ENCODE results near the gene PITPNM3.

PITPNM3 gene

DNA sequence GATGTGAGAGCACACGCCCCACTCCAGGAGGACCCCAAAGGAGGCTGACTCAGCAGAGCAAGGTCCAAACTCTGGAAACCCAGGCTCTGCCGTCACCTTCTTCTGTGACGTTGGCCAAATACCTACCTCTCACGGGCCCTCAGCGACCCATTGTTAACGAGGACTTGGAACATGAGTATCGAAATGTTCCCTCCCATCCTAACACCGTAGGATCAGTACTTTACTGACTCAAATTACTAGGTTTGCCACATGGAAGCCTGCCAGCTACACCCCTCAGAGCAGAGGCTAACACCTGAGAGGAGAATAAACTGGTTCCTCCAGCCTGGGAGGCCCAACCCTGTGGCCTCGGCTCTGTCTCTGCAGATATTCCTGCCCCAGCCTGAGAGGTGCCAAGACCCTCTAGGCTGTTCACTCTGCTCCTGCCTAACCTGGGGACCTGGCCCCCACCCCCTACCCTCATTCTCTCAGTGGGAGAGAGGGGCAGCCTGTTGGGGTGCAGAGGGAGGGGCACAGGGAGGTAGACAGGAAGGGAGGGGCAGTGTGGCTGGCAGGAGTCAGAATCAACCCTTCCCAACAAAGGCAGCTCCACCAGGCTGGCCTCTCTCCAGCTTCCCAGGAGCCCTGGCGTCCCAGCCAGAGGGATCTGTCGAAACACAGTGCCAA is 4.4 kb downstream of the PITPNM3 start:
- no peak for DNase-seq (ENCODE audit: low read depth in 2 of 2)

GRCh38 chr17:6551356-6551755 is 5.0 kb downstream of the PITPNM3 start:
- no peak for DNase-seq (ENCODE audit: low read depth in 2 of 2)

GRCh38 chr17:6549384-6550036 is 6.8 kb downstream of the PITPNM3 start:
- DNase-seq (ENCODE audit: low read depth in 2 of 2), result no peak

- DNase-seq (ENCODE audit: low read depth in 2 of 2), result no peak
These were observed 7.6 kb downstream of the PITPNM3 start for GRCh38 chr17:6548578-6549330.

- DNase-seq (ENCODE audit: low read depth in 2 of 2), result no peak
These were observed 8.3 kb downstream of the PITPNM3 start for GRCh38 chr17:6548034-6548433.

DNA sequence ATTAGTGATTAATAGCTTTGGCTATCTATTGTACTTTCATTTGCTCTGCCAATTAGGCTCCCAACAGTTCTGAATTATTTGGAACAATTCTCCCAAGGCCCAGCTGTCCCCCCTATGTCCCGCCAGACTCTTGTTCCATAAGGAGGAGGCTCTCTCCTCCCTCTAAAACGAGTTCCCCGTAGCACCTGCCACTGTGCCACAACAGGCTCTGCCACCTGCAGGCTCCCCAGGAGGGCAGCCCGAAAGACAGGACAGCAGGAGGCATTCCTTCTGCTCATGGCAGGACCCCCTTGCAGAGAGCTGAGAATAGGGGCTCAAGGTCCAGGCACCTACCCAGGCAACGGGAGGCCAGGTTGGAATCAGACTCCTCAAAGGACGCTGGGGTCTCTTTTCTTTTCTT is 9.0 kb downstream of the PITPNM3 start:
- no peak for DNase-seq (ENCODE audit: low read depth in 2 of 2)

GRCh38 chr17:6546069-6546718 is 10.2 kb downstream of the PITPNM3 start:
- no peak for DNase-seq (ENCODE audit: low read depth in 2 of 2)

DNA sequence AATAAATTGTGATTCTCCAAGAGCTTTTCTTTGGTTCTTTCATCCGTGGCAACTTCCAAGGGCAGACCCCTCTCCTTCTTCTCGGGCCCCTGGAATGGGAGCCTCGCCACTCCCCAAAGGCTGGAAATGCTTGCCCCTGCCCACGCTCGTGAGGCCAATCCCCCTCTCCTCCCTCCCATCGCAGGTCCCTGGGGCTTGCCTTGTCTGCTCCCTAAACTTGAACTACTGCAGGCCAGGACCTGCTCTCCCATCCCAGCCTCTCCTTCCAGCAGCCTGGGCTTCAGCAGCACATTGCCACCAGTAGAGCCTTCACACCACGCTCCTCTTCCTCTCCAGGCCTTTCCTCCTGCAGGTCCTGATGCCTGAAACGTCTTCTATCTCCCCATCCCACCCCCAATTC is 11.1 kb downstream of the PITPNM3 start:
- no peak for DNase-seq (ENCODE audit: low read depth in 2 of 2)

- DNase-seq (ENCODE audit: low read depth in 2 of 2), result no peak
These were observed 12.4 kb downstream of the PITPNM3 start for GRCh38 chr17:6544011-6544370.

- no peak for DNase-seq (ENCODE audit: low read depth in 2 of 2)
These were observed 13.0 kb downstream of the PITPNM3 start for GRCh38 chr17:6543079-6544010.

DNA sequence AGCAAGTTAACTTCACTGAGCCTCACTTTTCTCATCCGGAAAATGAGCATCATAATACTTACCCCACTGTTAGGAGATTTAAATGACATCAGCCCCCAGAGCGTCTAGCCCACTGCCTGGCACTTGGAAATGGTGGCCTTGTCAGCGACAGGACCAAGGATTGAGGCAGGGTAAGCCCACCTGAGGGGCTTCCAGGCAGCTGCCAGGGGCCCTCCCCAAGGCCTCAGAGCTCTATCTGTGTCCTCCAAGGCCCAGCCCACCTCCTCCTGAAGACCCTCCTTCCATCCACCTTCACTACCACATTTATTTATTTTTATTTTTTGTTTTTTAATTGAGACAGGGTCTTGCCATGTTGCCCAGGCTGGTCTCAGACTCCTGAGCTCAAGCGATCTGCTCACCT is 13.8 kb downstream of the PITPNM3 start:
- no peak for DNase-seq (ENCODE audit: low read depth in 2 of 2)

DNA sequence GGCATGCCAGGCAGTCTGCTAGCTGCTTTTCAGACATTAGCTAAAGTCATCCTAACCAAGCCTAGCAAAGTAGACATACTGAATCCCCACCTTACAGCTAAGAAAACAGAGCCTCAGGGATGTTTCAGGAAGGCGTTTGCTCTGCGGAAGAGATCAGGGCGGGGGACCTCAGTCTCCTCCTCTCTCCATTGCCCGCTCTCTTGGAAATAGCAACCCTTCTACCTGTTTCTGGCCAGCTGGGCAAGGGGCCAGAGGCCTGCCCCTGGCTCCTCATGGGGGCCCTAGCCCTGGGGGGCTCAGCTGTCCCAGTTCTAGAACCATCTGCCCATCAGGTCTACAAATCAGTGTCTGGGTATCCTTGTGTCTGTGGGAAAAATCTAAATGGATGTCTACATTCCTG is 14.5 kb downstream of the PITPNM3 start:
- no peak for DNase-seq (ENCODE audit: low read depth in 2 of 2)

DNA sequence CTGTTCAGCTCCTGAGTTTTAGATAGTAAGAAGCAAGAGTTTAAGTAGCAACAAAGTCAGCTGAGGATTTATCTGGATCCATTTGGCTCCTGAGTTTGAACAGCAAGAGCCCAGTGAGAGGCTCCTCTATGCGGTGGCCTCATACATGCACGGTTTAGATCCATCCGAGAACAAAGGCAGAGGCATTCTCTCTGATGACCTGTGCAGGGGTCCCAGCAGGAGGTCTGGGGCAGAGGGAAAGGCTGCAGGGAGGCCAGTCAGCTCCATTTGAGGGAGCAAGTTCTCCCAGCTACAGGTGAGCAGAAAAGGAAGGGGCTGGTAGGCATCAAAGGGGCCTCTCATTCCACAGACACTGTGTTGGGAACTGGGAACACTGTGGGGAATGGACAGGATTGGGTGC is 16.5 kb downstream of the PITPNM3 start:
- DNase-seq (ENCODE audit: low read depth in 2 of 2), result no peak

- no peak for DNase-seq (ENCODE audit: low read depth in 2 of 2)
These were observed 19.7 kb downstream of the PITPNM3 start for GRCh38 chr17:6536566-6537065.

DNA sequence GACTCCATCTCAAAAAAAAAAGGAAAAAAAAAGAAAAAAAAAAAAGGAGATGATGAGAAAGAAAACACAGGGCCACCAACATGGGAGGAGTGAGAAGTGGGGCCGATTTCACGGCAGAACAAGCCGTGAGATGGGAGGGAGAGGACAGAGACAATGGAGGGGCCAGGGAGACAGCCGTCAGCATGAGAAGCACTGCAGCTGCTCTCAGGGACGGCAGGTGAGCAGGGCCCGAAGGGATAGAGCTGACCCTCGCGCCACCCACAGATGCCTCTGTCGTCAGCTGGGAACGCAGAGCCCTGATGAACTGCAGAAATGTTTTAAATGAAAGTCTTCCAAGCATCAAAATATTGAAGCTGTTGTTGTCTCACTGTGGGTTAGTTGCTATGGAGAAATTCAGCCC is 20.3 kb downstream of the PITPNM3 start:
- no peak for DNase-seq (ENCODE audit: low read depth in 2 of 2)

DNA sequence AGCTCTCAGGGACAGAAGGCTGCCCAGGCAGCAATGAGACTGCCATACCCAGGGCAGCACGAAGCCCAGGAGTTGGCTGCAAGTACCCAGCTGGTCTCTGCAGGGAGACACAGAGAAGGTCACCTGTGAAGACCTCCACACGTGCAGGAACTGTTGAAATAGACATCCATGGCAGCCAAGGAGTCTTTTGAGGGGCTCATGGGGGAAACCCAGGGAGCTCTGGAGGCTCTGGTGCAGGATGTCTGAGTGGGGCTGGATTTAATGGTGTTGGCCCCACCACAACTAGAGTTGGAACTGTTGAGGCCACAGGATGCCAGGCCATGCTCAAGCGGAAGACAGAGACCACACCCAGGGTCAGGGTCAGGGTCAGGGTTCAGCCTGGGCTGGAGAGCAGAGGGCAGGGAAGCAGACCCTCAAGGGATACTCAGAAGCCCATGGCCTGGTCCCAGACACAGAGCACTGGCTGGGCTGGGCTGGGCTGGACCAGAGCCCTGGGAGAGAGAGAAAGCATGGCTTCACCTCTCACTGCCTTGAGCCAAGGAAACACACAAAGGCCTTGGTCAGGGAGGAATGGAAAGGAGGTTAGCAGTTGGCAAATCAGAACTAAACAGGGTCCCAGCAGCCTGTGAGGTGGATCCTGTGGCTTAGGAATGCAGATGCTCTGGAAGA is 21.4 kb downstream of the PITPNM3 start:
- no peak for DNase-seq (ENCODE audit: low read depth in 2 of 2)

DNA sequence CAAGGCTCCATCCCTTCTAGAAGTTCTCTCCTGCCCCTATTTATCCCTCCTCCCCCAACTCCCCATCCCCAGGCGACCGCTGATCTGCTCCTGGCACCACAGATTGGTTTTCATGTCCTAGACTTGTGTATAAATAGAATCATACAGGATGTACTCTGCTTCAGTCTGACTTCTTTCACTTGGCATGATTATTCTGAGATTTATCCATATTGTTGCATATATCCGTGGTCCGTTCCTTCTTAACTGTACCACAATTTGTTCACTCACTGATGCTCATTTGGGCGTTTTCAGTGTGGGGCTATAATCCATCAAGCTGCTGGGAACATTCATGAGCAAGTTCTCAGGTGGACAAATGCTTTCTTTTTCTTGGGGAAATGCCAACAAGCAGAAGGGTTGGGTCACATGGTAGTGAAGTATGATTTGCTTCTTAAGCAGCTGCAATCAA is 23.9 kb downstream of the PITPNM3 start:
- no peak for DNase-seq (ENCODE audit: low read depth in 2 of 2)

DNA sequence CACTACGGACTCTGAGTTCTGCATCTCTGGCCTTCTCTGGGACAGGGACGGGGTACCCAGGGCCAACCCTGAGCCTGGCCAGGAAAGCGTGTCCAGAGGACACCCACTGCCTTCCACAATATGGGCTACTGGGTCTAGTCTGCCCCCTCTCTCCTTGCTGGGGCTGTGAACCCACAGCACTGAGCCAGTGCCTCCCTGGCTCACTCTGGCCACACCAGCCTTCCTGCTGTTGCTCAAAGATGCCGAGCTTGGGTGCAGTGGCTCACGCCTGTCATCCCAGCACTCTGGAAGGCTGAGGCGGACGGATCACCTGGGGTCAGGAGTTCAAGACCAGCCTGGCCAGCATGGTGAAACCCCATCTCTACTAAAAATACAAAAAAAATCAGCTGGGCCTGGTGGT is 24.8 kb downstream of the PITPNM3 start:
- no peak for DNase-seq (ENCODE audit: low read depth in 2 of 2)

DNA sequence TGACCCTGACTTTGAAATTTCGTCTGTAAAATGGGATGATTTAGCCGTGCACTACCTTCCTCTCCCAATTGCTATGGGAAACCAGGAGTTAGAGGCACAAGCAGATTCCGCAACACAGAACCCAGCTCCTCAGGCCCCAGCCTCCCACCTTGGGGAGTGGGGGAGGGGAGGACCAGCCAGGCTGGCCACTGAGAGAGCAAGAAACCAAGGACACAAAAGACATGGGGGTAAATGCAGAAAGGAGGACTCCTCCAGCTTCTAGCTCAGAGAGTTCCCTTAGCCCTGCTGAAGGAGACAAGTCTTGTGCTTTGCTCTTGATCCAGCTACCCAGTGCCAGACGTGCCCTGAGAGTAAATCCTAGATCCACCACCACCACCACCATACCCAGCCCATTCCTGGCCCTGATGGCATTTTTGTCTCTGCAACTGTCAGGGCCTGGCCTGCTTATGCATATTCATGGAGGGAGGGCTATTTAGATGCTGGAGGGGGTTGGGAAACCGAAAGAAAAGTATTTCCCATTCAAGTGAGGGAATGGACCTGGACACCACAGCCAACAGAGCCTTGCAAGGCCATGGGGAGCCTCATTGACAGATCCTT is 25.9 kb downstream of the PITPNM3 start:
- no peak for DNase-seq (ENCODE audit: low read depth in 2 of 2)

DNA sequence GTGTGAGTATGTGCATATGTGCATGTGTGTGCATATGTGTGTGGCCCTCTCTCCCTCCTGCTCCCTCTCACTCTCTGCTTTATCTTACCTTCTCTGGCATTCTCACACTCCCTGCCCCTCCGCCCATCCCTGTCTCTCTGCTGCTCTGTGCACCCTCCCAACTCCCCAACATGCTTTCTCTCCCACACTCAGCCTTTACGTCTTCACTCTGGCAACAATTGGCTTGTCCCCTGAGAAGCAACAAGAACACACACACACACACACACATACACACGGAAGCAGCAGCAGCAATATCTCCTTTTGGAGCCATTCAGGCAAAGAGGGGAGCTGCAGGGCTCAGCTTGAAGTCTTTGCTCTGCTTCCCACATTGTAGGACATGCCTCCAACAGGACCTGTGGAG is 27.8 kb downstream of the PITPNM3 start:
- no peak for DNase-seq (ENCODE audit: low read depth in 2 of 2)

Measured in stimulated activated CD8-positive, alpha-beta memory T cell treated with anti-CD3 and anti-CD28 coated beads, Interleukin-2, amount 100 ng/mL, for 1 hour (primary cell).